ENCODE results near the gene DNASE1L1.
A peak's percentile ranks its signal among the peaks of the same experiment; 100 is the strongest.

Gene DNASE1L1

GRCh38 chrX:154433605-154434004 is 24.6 kb upstream of the DNASE1L1 start:
- CTCF ChIA-PET, result no interaction called here
- no peak for DNase-seq (ENCODE audit: low read depth, low spot score)
- POLR2A ChIA-PET, result no interaction called here
- no peak for TF ChIP-seq CTCF (IDR thresholded peaks at IDR 0.05; ENCODE audit: insufficient read depth, low read length, missing control alignments)
- no peak overlapping the region for H3K4me3 ChIP-seq (ENCODE audit: low read depth, low read length)

- ChIA-PET CTCF (no interaction called here), POLR2A (no interaction called here)
- H3K4me3 ChIP-seq (ENCODE audit: low read depth, low read length), result no peak overlapping the region
- DNase-seq (ENCODE audit: low read depth, low spot score), result no peak
- TF ChIP-seq CTCF (IDR thresholded peaks at IDR 0.05; ENCODE audit: insufficient read depth, low read length, missing control alignments), result no peak
These were observed 23.2 kb upstream of the DNASE1L1 start for GRCh38 chrX:154432210-154432609.

DNA sequence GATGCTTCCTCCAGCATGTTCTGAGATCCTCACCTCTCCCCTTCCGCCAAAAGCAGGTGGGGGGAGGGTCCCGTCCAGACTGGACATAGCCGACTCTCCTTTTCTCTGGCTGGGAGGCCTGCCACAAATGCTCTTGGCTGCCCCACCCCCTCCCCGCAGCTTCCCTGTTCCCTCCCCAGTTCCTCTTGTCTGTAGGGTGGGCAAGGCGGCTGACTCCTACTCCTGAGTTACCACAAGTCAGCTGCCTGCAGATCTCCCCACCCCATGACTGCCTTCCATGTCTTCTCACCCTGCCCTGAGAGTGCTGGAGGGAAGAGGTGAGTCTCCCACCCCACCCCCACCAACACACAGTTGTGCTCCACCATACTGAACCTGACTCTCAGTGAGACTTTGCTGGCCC is 22.3 kb upstream of the DNASE1L1 start:
- ChIA-PET POLR2A (interaction anchor here (0.5 to 1.2 kb wide), 2 partner anchors 16 to 59 kb away, joined by 3 to 4 read pairs; partner anchors contain the start of gene SLC10A3), CTCF (interaction anchor here (1.2 kb wide), 1 partner anchor 21 kb away, joined by 3 read pairs; no protein-coding TSS in a partner anchor)
- H3K4me3 ChIP-seq (ENCODE audit: low read depth, low read length), result no peak overlapping the region
- TF ChIP-seq CTCF (IDR thresholded peaks at IDR 0.05; ENCODE audit: insufficient read depth, low read length, missing control alignments), result no peak
- DNase-seq (ENCODE audit: low read depth, low spot score), result no peak

GRCh38 chrX:154430916-154431315 is 21.9 kb upstream of the DNASE1L1 start:
- no peak for TF ChIP-seq CTCF (IDR thresholded peaks at IDR 0.05; ENCODE audit: insufficient read depth, low read length, missing control alignments)
- ChIA-PET POLR2A (interaction anchor here (0.5 to 1.2 kb wide), 2 partner anchors 17 to 60 kb away, joined by 3 to 4 read pairs; partner anchors contain the start of gene SLC10A3), CTCF (interaction anchor here (1.2 kb wide), 1 partner anchor 21 kb away, joined by 3 read pairs; no protein-coding TSS in a partner anchor)
- no peak for DNase-seq (ENCODE audit: low read depth, low spot score)
- H3K4me3 ChIP-seq (ENCODE audit: low read depth, low read length), result no peak overlapping the region

- POLR2A ChIA-PET, result interaction anchor here (1.2 kb wide), 1 partner anchor 60 kb away, joined by 4 read pairs; the partner anchor contains the start of gene SLC10A3
- no peak for DNase-seq (ENCODE audit: low read depth, low spot score)
These were observed 21.4 kb upstream of the DNASE1L1 start for GRCh38 chrX:154430479-154430878.

GRCh38 chrX:154429711-154430110 is 20.7 kb upstream of the DNASE1L1 start:
- POLR2A ChIA-PET, result no interaction called here
- CTCF ChIA-PET, result interaction anchor here (0.9 to 1.2 kb wide), 3 partner anchors 20 to 103 kb away, joined by 3 read pairs; no protein-coding TSS in a partner anchor
- no peak for TF ChIP-seq CTCF (IDR thresholded peaks at IDR 0.05; ENCODE audit: insufficient read depth, low read length, missing control alignments)
- DNase-seq (ENCODE audit: low read depth, low spot score), result no peak
- peak overlapping the region; percentile 68 for H3K4me3 ChIP-seq (ENCODE audit: low read depth, low read length)

More at GRCh38 chrX:154430479-154430878, 21.4 kb upstream of the DNASE1L1 start:
- no peak for TF ChIP-seq CTCF (IDR thresholded peaks at IDR 0.05; ENCODE audit: insufficient read depth, low read length, missing control alignments)
- CTCF ChIA-PET, result interaction anchor here (1.2 kb wide), 1 partner anchor 22 kb away, joined by 3 read pairs; no protein-coding TSS in a partner anchor
- H3K4me3 ChIP-seq (ENCODE audit: low read depth, low read length), result no peak overlapping the region

All from AG04449 (cell line).